Activated CD4-positive, alpha-beta T cell treated with anti-CD3 and anti-CD28 coated beads, Interleukin-2, amount 10 ng/mL, durations not matched to agents 24 days and 14 days (primary cell): ENCODE data around the gene NFS1. TPM values are rescaled to one million over a fixed set of nuclear protein-coding genes. Genes with fewer than 3 reads are reported as not detected.

Experiments
- DNase-seq: peaks from one replicate; pipeline ENCODE4 v3.0.0; 2022
- H3K27ac Mint-ChIP-seq: one replicate; pipeline ENCODE4 v1.8.0; 2022; ENCODE audit warnings: mild to moderate bottlenecking, mixed read lengths
- H3K27me3 Mint-ChIP-seq: one replicate; pipeline ENCODE4 v1.8.0; 2022; ENCODE audit warnings: mixed read lengths
- H3K36me3 Mint-ChIP-seq: one replicate; pipeline ENCODE4 v1.8.0; 2022; ENCODE audit warnings: low read depth, mild to moderate bottlenecking, mixed read lengths
- H3K4me1 Mint-ChIP-seq: one replicate; pipeline ENCODE4 v1.8.0; 2021; ENCODE audit warnings: mixed read lengths
- H3K4me3 Mint-ChIP-seq: one replicate; pipeline ENCODE4 v1.8.0; 2022; ENCODE audit warnings: mild to moderate bottlenecking, moderate library complexity, mixed read lengths
- H3K9me3 Mint-ChIP-seq: one replicate; pipeline ENCODE4 v1.8.0; 2021; ENCODE audit warnings: mixed read lengths
- intact Hi-C: fragments of 100-400 bp; cut with micrococcal nuclease; formaldehyde crosslinking; loops from one replicate; pipeline ENCODE4 v1.15.1; 2023
- total RNA-seq: library from RNA; stranded (reverse); gene quantifications from 2 replicates; pipeline ENCODE4 v1.2.3, GENCODE V29; 2022

Gene NFS1
- total RNA-seq, 1 donor from 2014 or later = 42.8 TPM

GRCh38 chr20:35620818-35621559, 78.2 kb downstream of the NFS1 start:
- intact Hi-C loops = no loop called here
- DNase-seq = no peak
- H3K4me1 Mint-ChIP-seq = peaks cover 29% of the 10 kb centered on the region
- H3K27ac Mint-ChIP-seq = no peak overlapping the region
- H3K9me3 Mint-ChIP-seq = no peaks in the 10 kb centered on the region
- peaks cover 26% of the 10 kb centered on the region for H3K36me3 Mint-ChIP-seq
- no peaks in the 10 kb centered on the region for H3K27me3 Mint-ChIP-seq
- H3K4me3 Mint-ChIP-seq = no peak overlapping the region

DNA sequence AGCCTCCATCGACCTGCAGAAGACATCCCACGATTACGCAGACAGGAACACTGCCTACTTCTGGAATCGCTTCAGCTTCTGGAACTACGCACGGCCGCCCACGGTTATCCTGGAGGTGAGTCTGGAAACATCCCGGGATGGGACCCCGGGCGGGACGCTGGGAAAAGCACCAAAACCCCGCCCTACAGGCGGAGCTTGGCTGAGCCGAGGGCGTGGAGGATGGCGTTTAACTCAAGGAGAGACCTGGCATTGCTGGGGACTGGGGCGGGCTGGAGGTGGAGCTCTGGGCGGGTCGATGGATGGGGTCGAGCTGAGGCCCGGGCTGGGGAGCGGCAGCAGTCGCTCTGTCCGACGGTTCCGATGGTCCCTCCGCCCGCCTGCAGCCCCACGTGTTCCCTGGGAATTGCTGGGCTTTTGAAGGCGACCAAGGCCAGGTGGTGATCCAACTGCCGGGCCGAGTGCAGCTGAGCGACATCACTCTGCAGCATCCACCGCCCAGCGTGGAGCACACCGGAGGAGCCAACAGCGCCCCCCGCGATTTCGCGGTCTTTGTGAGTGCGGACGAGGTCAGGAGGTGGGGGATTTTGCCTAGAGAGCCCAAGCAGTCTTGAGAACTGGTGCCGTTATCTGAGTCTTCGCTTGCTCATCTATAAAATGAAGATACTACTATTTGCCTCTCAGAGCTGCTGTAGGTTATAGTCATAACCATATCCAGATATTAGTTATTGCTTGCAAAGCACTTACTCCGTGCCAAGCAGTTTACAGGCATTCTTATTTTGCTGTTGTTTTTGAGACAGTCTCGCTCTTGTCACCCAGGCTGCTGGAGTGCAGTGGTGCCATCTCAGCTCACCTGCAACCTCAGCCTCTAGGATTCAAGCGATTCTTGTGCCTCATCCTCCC, 79.7 kb downstream of the NFS1 start:
- Mint-ChIP-seq H3K4me3 (peak overlapping the region; percentile 92), H3K36me3 (peaks cover 15% of the 10 kb centered on the region), H3K27ac (peak overlapping the region; percentile 94), H3K27me3 (no peaks in the 10 kb centered on the region), H3K4me1 (peaks cover 30% of the 10 kb centered on the region), H3K9me3 (no peaks in the 10 kb centered on the region)
- intact Hi-C loops = loop anchor here (1.0 to 10.0 kb wide), 6 partner anchors 18 to 845 kb away; partner anchors contain the start of gene PHF20
- peak; percentile 93 for DNase-seq

DNA sequence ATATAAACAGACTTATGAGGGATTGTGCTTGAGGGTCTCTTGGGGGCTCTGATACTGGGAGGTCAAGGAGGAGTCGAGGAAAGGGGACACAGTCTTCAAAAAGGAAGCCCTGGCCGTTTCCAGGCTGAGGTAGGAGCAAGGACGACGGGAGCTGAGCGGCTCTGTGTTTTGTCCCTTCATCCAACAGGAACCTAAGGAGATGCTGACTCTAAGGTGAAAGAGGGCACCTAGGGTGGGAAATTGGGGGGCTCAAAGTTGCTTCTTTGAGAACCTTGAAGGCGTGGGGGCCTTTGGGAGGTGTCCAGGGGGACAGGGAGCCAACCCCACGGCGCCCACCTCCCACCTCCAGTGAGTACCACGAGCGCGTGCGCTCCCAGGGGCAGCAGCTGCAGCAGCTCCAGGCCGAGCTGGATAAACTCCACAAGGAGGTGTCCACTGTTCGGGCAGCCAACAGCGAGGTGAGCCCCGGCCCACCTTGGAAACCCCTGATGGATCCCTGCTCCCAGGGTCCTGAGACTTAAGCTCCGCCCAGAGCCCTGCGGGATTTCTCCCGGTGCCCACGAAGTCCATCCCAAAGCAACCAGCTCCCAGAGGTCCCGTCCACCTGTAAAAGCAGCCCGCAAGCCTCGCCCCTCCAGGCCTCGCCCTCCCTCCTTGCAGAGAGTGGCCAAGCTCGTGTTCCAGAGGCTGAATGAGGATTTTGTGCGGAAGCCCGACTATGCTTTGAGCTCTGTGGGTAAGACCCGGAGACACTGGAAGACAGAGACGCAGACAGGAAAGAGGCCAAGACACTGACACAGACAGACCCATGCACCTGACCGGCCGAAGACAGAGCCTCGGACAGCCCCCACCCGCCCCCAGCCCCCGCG, 80.7 kb downstream of the NFS1 start:
- Mint-ChIP-seq H3K9me3 (no peaks in the 10 kb centered on the region), H3K4me1 (peaks cover 30% of the 10 kb centered on the region), H3K27ac (peak overlapping the region; percentile 95), H3K27me3 (peaks cover 4% of the 10 kb centered on the region), H3K4me3 (peak overlapping the region; percentile 92), H3K36me3 (peaks cover 15% of the 10 kb centered on the region)
- peak; percentile 79 for DNase-seq
- intact Hi-C loops = loop anchor here (1.0 to 10.0 kb wide), 6 partner anchors 17 to 846 kb away; partner anchors contain the start of gene PHF20

Other genes with a start within 250 kb of the NFS1 start
- gene CEP250, start 243.8 kb downstream of the NFS1 start, total RNA-seq = 46.8 and 48.8 TPM in 2 replicates
- not detected in 2 replicates for gene C20orf173, start 169.7 kb downstream of the NFS1 start, total RNA-seq
- gene ERGIC3, start 157.3 kb downstream of the NFS1 start, total RNA-seq = 123 and 136 TPM in 2 replicates
- gene SPAG4, start 83.5 kb downstream of the NFS1 start, total RNA-seq = 3.5 and 5.2 TPM in 2 replicates
- gene CPNE1, start 34.5 kb downstream of the NFS1 start, total RNA-seq = 317 and 318 TPM in 2 replicates
- gene RBM12, start 34.5 kb downstream of the NFS1 start, total RNA-seq = 148 and 151 TPM in 2 replicates
- gene ROMO1, start 53 bp upstream of the NFS1 start, total RNA-seq = 82.3 and 94.9 TPM in 2 replicates
- 352 and 354 TPM in 2 replicates for gene RBM39, start 42.9 kb upstream of the NFS1 start, total RNA-seq
- 53.8 and 62.9 TPM in 2 replicates for gene PHF20, start 72.7 kb upstream of the NFS1 start, total RNA-seq